Duodenal mucosa (tissue), 2 donors: Measurements from ENCODE around the gene FGF18.
A peak's percentile ranks its signal among the peaks of the same experiment; 100 is the strongest.
"Not testable (repeated sequence)": the region's sequence is repeated elsewhere in the genome, so short reads cannot be mapped to it uniquely, and the experiment has no call there.

Experiments
- H3K27ac ChIP-seq: one replicate; pipeline ENCODE4 v1.7.0; 2013; ENCODE audit warnings: low read depth, low read length
- H3K27me3 ChIP-seq, 2 donors: one replicate each; pipeline ENCODE4 v1.7.0; 2013; ENCODE audit warnings: low read length in 2 of 2, control low read depth in 1 of 2; ENCODE audit not compliant: insufficient read depth in 2 of 2, control insufficient read depth in 1 of 2
- H3K36me3 ChIP-seq, 2 donors: one replicate each; pipeline ENCODE4 v1.7.0; 2013; ENCODE audit warnings: low read length in 2 of 2, control low read depth in 1 of 2; ENCODE audit not compliant: insufficient read depth in 2 of 2, control insufficient read depth in 1 of 2
- H3K4me1 ChIP-seq, 2 donors: one replicate each; pipeline ENCODE4 v1.7.0; 2013; ENCODE audit warnings: low read length in 2 of 2, control low read depth in 1 of 2; ENCODE audit not compliant: insufficient read depth in 2 of 2, control insufficient read depth in 1 of 2
- H3K4me3 ChIP-seq, 2 donors: one replicate each; pipeline ENCODE4 v1.7.0; 2013; ENCODE audit warnings: low read length in 2 of 2, low read depth in 1 of 2
- H3K9ac ChIP-seq, 2 donors: one replicate each; pipeline ENCODE4 v1.7.0; 2013; ENCODE audit warnings: low read length in 2 of 2, low read depth in 1 of 2
- H3K9me3 ChIP-seq, 2 donors: one replicate each; pipeline ENCODE4 v1.7.0; 2013; ENCODE audit warnings: low read length in 2 of 2, control low read depth in 1 of 2; ENCODE audit not compliant: control insufficient read depth in 1 of 2

Gene FGF18

GRCh38 chr5:171413153-171413910 is 6.1 kb upstream of the FGF18 start:
- H3K4me1 ChIP-seq: peaks cover 1 to 6% of the 10 kb centered on the region in 2 donors
- no peak overlapping the region for H3K9ac ChIP-seq
- H3K9me3 ChIP-seq: no peaks in the 10 kb centered on the region
- H3K4me3 ChIP-seq: no peak overlapping the region
- H3K36me3 ChIP-seq: peaks cover 10 to 44% of the 10 kb centered on the region in 2 donors
- H3K27me3 ChIP-seq: no peaks in the 10 kb centered on the region
- H3K27ac ChIP-seq: no peak overlapping the region

- not testable (repeated sequence) for H3K9me3 ChIP-seq, H3K4me1 ChIP-seq, H3K27ac ChIP-seq, H3K27me3 ChIP-seq, H3K4me3 ChIP-seq, H3K9ac ChIP-seq
- peaks cover 10 to 38% of the 10 kb centered on the region in 2 donors for H3K36me3 ChIP-seq
Observed at GRCh38 chr5:171413993-171414392, 5.5 kb upstream of the FGF18 start.

- Histone ChIP-seq H3K27ac (no peak overlapping the region), H3K4me3 (no peak overlapping the region), H3K4me1 (peaks cover 0 to 10% of the 10 kb centered on the region in 2 donors), H3K9ac (no peak overlapping the region), H3K36me3 (peaks cover 6 to 27% of the 10 kb centered on the region in 2 donors), H3K9me3 (no peaks in the 10 kb centered on the region), H3K27me3 (no peaks in the 10 kb centered on the region)
Observed at GRCh38 chr5:171415115-171415730, 4.2 kb upstream of the FGF18 start.

GRCh38 chr5:171416160-171417049 is 3.0 kb upstream of the FGF18 start:
- no peaks in the 10 kb centered on the region for H3K9me3 ChIP-seq
- H3K4me1 ChIP-seq: peaks cover 11 to 20% of the 10 kb centered on the region in 2 donors

GRCh38 chr5:171418316-171418981 is 998 bp upstream of the FGF18 start:
- peaks cover 0 to 9% of the 10 kb centered on the region in 2 donors for H3K27me3 ChIP-seq
- peak overlapping the region; percentile 56 to 67 for H3K4me3 ChIP-seq
- H3K9me3 ChIP-seq: no peaks in the 10 kb centered on the region
- H3K9ac ChIP-seq: peak overlapping the region in 1 of 2 donors; percentile 37
- H3K27ac ChIP-seq: no peak overlapping the region
- H3K4me1 ChIP-seq: peaks cover 17 to 23% of the 10 kb centered on the region in 2 donors
- H3K36me3 ChIP-seq: peaks cover 0 to 3% of the 10 kb centered on the region in 2 donors

More at GRCh38 chr5:171416160-171417049, 3.0 kb upstream of the FGF18 start:
- Histone ChIP-seq H3K4me3 (no peak overlapping the region), H3K9ac (no peak overlapping the region), H3K27ac (no peak overlapping the region), H3K27me3 (peaks cover 0 to 3% of the 10 kb centered on the region in 2 donors), H3K36me3 (peaks cover 6 to 20% of the 10 kb centered on the region in 2 donors)

- H3K4me1 ChIP-seq: peaks cover 17 to 23% of the 10 kb centered on the region in 2 donors
- no peaks in the 10 kb centered on the region for H3K9me3 ChIP-seq
- H3K4me3 ChIP-seq: peak overlapping the region; percentile 65 to 81
- H3K27me3 ChIP-seq: peaks cover 0 to 9% of the 10 kb centered on the region in 2 donors
- H3K36me3 ChIP-seq: no peaks in the 10 kb centered on the region
- no peak overlapping the region for H3K9ac ChIP-seq
- H3K27ac ChIP-seq: no peak overlapping the region
Observed at GRCh38 chr5:171419688-171420430, 412 bp downstream of the FGF18 start.

- peak overlapping the region; percentile 46 to 57 for H3K9ac ChIP-seq
- peak overlapping the region; percentile 22 for H3K27ac ChIP-seq
Observed at GRCh38 chr5:171420431-171421241, 1.2 kb downstream of the FGF18 start.

GRCh38 chr5:171421331-171422262 is 2.1 kb downstream of the FGF18 start:
- peak overlapping the region in 1 of 2 donors; percentile 65 for H3K4me3 ChIP-seq

More at GRCh38 chr5:171420431-171421241, 1.2 kb downstream of the FGF18 start:
- Histone ChIP-seq H3K4me1 (peaks cover 17 to 23% of the 10 kb centered on the region in 2 donors), H3K4me3 (peak overlapping the region; percentile 65 to 81), H3K36me3 (no peaks in the 10 kb centered on the region), H3K9me3 (no peaks in the 10 kb centered on the region), H3K27me3 (peaks cover 0 to 9% of the 10 kb centered on the region in 2 donors)

More at GRCh38 chr5:171421331-171422262, 2.1 kb downstream of the FGF18 start:
- no peaks in the 10 kb centered on the region for H3K36me3 ChIP-seq
- peaks cover 0 to 9% of the 10 kb centered on the region in 2 donors for H3K27me3 ChIP-seq
- no peak overlapping the region for H3K27ac ChIP-seq
- no peaks in the 10 kb centered on the region for H3K9me3 ChIP-seq
- H3K9ac ChIP-seq: peak overlapping the region in 1 of 2 donors; percentile 57
- H3K4me1 ChIP-seq: peaks cover 17 to 23% of the 10 kb centered on the region in 2 donors
